CD14-positive monocyte (primary cell): ENCODE measurements around the gene IL1RAPL1. TPM values are rescaled to one million over a fixed set of nuclear protein-coding genes. Genes with fewer than 3 reads are reported as not detected.

Source experiments
- DNase-seq, 3 donors: peaks; one replicate each; pipeline ENCODE4 v3.0.0-alpha.2; 2011 to 2022
- H2AFZ ChIP-seq: 2 replicates; pipeline ENCODE4 v1.6.0; 2012; ENCODE audit warnings: mild to moderate bottlenecking, low read depth, low read length, inconsistent platforms; ENCODE audit not compliant: insufficient read depth, poor library complexity, severe bottlenecking
- H3K27ac ChIP-seq, 2 donors: 1 replicate in 1 of 2; 2 replicates in 1 of 2; pipeline ENCODE4 v1.5.1; 2012 to 2013; ENCODE audit warnings: low read length in 2 of 2, control low read depth in 1 of 2, inconsistent platforms in 1 of 2, low read depth in 1 of 2, mild to moderate bottlenecking in 1 of 2
- H3K27me3 ChIP-seq, 2 donors: one replicate each; pipeline versions ENCODE4 v1.6.0 to v1.6.1; 2011 to 2013; ENCODE audit warnings: low read length in 2 of 2; ENCODE audit not compliant: control insufficient read depth in 2 of 2, insufficient read depth in 2 of 2
- H3K36me3 ChIP-seq, 2 donors: replicated peaks in 1 of 2; 1 replicate in 1 of 2; 2 replicates in 1 of 2; pipeline versions ENCODE4 v1.5.1 to v1.6.1; 2012 to 2013; ENCODE audit warnings: low read length in 2 of 2, control low read depth in 1 of 2, inconsistent platforms in 1 of 2, mild to moderate bottlenecking in 1 of 2; ENCODE audit not compliant: insufficient read depth in 2 of 2, control insufficient read depth in 1 of 2
- H3K4me1 ChIP-seq, 2 donors: 1 replicate in 1 of 2; 2 replicates in 1 of 2; pipeline versions ENCODE4 v1.5.1 to v1.6.1; 2012 to 2013; ENCODE audit warnings: low read length in 2 of 2, control low read depth in 1 of 2, inconsistent platforms in 1 of 2, mild to moderate bottlenecking in 1 of 2, moderate library complexity in 1 of 2; ENCODE audit not compliant: insufficient read depth in 2 of 2, control insufficient read depth in 1 of 2
- H3K4me2 ChIP-seq: replicated peaks from 2 replicates; pipeline ENCODE3; 2012; ENCODE audit warnings: low read length, moderate library complexity, mild to moderate bottlenecking; ENCODE audit not compliant: poor library complexity, severe bottlenecking; ENCODE audit errors: extremely low read depth
- H3K4me3 ChIP-seq, 3 experiments: fragments of 200-600 bp in 1 of 3; sonication (generic) in 1 of 3; replicated peaks in 1 of 3; 1 replicate in 2 of 3; 2 replicates in 1 of 3; pipeline ENCODE4 v1.5.1; 2011 to 2013; ENCODE audit warnings: low read length in 3 of 3, mild to moderate bottlenecking in 3 of 3, control low read depth in 2 of 3, low read depth in 2 of 3, inconsistent platforms in 1 of 3, moderate library complexity in 1 of 3
- H3K79me2 ChIP-seq: 2 replicates; pipeline ENCODE4 v1.6.0; 2012; ENCODE audit warnings: mild to moderate bottlenecking, control low read depth, inconsistent platforms, low read length, moderate library complexity; ENCODE audit not compliant: insufficient read depth
- H3K9ac ChIP-seq: 2 replicates; pipeline ENCODE4 v1.6.0; 2017; ENCODE audit warnings: low read length, mild to moderate bottlenecking; ENCODE audit not compliant: insufficient read depth, poor library complexity, severe bottlenecking
- H3K9me3 ChIP-seq, 2 donors: replicated peaks in 1 of 2; 1 replicate in 1 of 2; 2 replicates in 1 of 2; pipeline versions ENCODE4 v1.5.1 to v1.6.1; 2012 to 2013; ENCODE audit warnings: low read length in 2 of 2, control low read depth in 1 of 2; ENCODE audit not compliant: control insufficient read depth in 1 of 2, insufficient read depth in 1 of 2
- H4K20me1 ChIP-seq: 2 replicates; pipeline ENCODE4 v1.6.0; 2012; ENCODE audit warnings: mild to moderate bottlenecking, low read length, control low read depth, moderate library complexity; ENCODE audit not compliant: insufficient read depth
- H3K27ac Mint-ChIP-seq, 7 donors: one replicate each; pipeline ENCODE4 v1.8.0; 2020; ENCODE audit warnings: mild to moderate bottlenecking in 7 of 7, mixed read lengths in 7 of 7, moderate library complexity in 6 of 7, inconsistent platforms in 2 of 7
- H3K27me3 Mint-ChIP-seq, 3 donors: one replicate each; pipeline ENCODE4 v1.8.0; 2021 to 2022; ENCODE audit warnings: low read depth in 3 of 3, mild to moderate bottlenecking in 3 of 3, mixed read lengths in 3 of 3, moderate library complexity in 3 of 3, inconsistent platforms in 1 of 3
- H3K36me3 Mint-ChIP-seq, 2 donors: one replicate each; pipeline ENCODE4 v1.8.0; 2020; ENCODE audit warnings: mixed read lengths in 2 of 2, inconsistent platforms in 1 of 2, mild to moderate bottlenecking in 1 of 2
- H3K4me1 Mint-ChIP-seq: one replicate; pipeline ENCODE4 v1.8.0; 2020; ENCODE audit warnings: mild to moderate bottlenecking, mixed read lengths
- H3K4me3 Mint-ChIP-seq, 2 donors: one replicate each; pipeline ENCODE4 v1.8.0; 2020; ENCODE audit warnings: mild to moderate bottlenecking in 2 of 2, mixed read lengths in 2 of 2, moderate library complexity in 1 of 2
- H3K9me3 Mint-ChIP-seq, 7 donors: one replicate each; pipeline ENCODE4 v1.8.0; 2020 to 2022; ENCODE audit warnings: mixed read lengths in 7 of 7, mild to moderate bottlenecking in 6 of 7, moderate library complexity in 6 of 7, inconsistent platforms in 2 of 7
- WGBS: methylation state at CpG from one replicate; pipeline ENCODE4 v1.1.5; 2013; ENCODE audit warnings: missing lambda C conversion rate; ENCODE audit not compliant: insufficient coverage; 5-methylcytosine and 5-hydroxymethylcytosine counted together
- intact Hi-C, 2 donors: fragments of 100-400 bp; cut with micrococcal nuclease; formaldehyde crosslinking; loops; one replicate each; pipeline versions ENCODE4 v1.15.0 to v1.15.1; 2023
- polyA plus RNA-seq, 3 donors: library from polyadenylated mRNA; depleted of rRNA in 1 of 3; unstranded in 2 of 3; stranded (reverse) in 1 of 3; fragments of 300-500 nt in 2 of 3; fragments of >200 nt in 1 of 3; fragmentation: Illumina TruSeq in 2 of 3; gene quantifications; 1 replicate in 2 of 3; 2 replicates in 1 of 3; pipeline ENCODE4 v1.2.3, GENCODE V29; 2012 to 2021
- TF ChIP-seq, protein P1 (sequence below): fragments of 200-600 bp; IDR thresholded peaks from one replicate; pipeline ENCODE4 v1.8.0; 2022; ENCODE audit warnings: antibody characterized with exemption, mild to moderate bottlenecking

IL1RAPL1 gene
- polyA plus RNA-seq, 3 donors, result not detected

DNA sequence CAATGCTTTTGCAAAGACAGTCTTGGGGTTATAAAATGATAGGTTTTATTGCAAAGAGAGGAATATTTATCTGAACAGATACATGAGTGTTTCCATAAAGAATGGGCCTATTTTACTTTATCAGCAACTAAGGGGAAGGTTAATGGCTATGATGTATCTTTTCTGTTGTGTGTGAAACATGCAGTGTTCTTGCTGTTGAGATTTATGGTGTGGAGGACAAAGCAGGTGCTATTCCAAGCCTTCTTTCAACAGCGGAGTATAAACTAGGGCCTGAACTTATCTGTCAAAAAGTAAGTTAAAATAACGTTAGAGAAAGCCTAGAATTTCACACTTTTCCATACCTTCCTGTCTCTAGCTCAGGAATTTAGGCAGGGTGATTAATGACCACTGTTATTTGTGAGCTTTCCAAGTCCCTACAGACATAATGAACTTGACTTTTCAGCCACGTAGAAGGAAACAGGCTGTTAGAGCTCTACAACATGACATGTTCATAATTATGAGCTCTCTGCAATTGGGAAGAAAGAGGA lies 411.4 kb downstream of the IL1RAPL1 start:
- intact Hi-C loops, result no loop called here
- Histone ChIP-seq H3K4me3 (no peak overlapping the region), H3K4me1 (no peaks in the 10 kb centered on the region), H3K9me3 (no peaks in the 10 kb centered on the region), H3K27me3 (no peaks in the 10 kb centered on the region), H3K9ac (no peak overlapping the region), H3K79me2 (no peaks in the 10 kb centered on the region), H4K20me1 (no peaks in the 10 kb centered on the region), H3K27ac (no peak overlapping the region), H3K36me3 (no peaks in the 10 kb centered on the region), H3K4me2 (no peak overlapping the region), H2AFZ (no peak overlapping the region)
- H3K27ac Mint-ChIP-seq, result no peak overlapping the region
- H3K4me1 Mint-ChIP-seq, result no peaks in the 10 kb centered on the region
- no CpG with 5 or more reads among the region's 3 CpGs for WGBS
- peaks cover 0 to 2% (median 1%) of the 10 kb centered on the region in 3 donors for H3K27me3 Mint-ChIP-seq
- H3K36me3 Mint-ChIP-seq, result no peaks in the 10 kb centered on the region
- no peak for DNase-seq
- TF ChIP-seq, protein P1, sequence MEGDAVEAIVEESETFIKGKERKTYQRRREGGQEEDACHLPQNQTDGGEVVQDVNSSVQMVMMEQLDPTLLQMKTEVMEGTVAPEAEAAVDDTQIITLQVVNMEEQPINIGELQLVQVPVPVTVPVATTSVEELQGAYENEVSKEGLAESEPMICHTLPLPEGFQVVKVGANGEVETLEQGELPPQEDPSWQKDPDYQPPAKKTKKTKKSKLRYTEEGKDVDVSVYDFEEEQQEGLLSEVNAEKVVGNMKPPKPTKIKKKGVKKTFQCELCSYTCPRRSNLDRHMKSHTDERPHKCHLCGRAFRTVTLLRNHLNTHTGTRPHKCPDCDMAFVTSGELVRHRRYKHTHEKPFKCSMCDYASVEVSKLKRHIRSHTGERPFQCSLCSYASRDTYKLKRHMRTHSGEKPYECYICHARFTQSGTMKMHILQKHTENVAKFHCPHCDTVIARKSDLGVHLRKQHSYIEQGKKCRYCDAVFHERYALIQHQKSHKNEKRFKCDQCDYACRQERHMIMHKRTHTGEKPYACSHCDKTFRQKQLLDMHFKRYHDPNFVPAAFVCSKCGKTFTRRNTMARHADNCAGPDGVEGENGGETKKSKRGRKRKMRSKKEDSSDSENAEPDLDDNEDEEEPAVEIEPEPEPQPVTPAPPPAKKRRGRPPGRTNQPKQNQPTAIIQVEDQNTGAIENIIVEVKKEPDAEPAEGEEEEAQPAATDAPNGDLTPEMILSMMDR, result no peak
- H3K4me3 Mint-ChIP-seq, result no peak overlapping the region
- H3K9me3 Mint-ChIP-seq, result peaks cover 0 to 3% (median 0%) of the 10 kb centered on the region in 7 donors

DNA sequence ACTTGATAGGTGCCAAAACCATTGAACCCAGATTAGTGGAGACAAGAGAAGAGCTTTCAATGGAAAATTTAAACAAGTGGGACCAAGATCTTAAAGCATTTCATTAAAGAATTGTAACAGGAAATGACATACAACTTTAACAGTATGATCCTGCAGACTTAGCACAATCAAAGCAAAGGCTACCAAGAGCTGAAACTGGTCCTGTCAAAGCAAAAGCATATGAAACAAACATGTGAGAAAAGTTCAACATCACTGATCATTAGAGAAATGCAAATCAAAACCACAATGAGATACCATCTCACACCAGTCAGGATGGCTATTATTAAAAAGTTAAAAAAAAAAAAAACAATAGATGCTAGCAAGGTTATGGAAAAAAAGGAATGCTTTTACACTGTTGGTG lies 425.6 kb downstream of the IL1RAPL1 start:
- Mint-ChIP-seq H3K36me3 (no peaks in the 10 kb centered on the region), H3K9me3 (peaks cover 0 to 7% (median 0%) of the 10 kb centered on the region in 7 donors), H3K27ac (no peak overlapping the region), H3K4me3 (no peak overlapping the region), H3K27me3 (peaks cover 0 to 1% (median 0%) of the 10 kb centered on the region in 3 donors), H3K4me1 (no peaks in the 10 kb centered on the region)
- Histone ChIP-seq H3K9me3 (no peaks in the 10 kb centered on the region), H3K79me2 (no peaks in the 10 kb centered on the region), H3K4me1 (no peaks in the 10 kb centered on the region), H3K9ac (no peak overlapping the region), H3K36me3 (no peaks in the 10 kb centered on the region), H3K27ac (no peak overlapping the region), H3K4me2 (no peak overlapping the region), H3K27me3 (no peaks in the 10 kb centered on the region), H4K20me1 (no peaks in the 10 kb centered on the region), H2AFZ (no peak overlapping the region), H3K4me3 (no peak overlapping the region)
- no peak for DNase-seq
- TF ChIP-seq, protein P1, result no peak
- intact Hi-C loops, result no loop called here
